D341Med (cell line): ENCODE data around the gene LAX1.
"Not testable (repeated sequence)": the region's sequence is repeated elsewhere in the genome, so short reads cannot be mapped to it uniquely, and the experiment has no call there.

Source experiments
- DNase-seq: peaks from one replicate; pipeline ENCODE4 v3.0.0; 2012; ENCODE audit warnings: low spot score

LAX1 gene

DNA sequence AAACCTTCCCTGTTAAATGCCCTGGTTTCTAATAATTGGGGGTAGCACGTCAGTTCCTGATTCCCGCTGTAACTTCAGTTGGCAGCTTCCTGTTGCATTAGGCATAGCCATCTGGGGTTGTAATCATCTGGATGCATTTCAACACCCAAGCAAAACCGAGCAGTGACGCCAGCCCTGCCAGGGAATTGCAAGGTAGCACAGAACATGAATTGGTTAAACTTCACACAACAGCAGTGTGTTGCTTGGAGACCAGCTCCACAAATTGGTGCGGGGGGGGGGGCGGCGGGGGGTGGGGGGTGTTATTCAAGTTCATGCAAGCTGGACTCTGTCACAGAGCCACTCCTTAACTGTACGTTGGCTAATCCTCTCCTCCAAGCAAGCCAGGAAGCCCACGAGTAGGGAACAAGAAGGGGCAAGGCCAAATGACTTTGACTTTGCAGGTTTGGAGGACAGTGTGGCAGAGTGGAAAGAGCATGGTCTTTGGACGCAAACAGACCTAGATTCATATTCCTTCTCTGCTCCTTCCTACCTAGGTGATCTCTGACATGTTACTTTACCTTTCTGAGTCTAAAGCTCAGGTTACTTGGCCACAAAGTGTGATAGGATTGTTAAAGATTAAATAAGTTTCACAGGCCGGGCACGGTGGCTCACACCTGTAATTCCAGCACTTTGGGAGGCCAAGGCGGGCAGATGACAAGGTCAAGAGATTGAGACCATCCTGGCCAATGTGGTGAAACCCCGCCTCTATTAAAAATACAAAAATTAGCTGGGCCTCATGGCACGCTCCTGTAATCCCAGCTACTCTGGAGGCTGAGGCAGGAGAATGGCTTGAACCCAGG lies 4.7 kb downstream of the LAX1 start:
- peak; percentile 48 for DNase-seq

DNA sequence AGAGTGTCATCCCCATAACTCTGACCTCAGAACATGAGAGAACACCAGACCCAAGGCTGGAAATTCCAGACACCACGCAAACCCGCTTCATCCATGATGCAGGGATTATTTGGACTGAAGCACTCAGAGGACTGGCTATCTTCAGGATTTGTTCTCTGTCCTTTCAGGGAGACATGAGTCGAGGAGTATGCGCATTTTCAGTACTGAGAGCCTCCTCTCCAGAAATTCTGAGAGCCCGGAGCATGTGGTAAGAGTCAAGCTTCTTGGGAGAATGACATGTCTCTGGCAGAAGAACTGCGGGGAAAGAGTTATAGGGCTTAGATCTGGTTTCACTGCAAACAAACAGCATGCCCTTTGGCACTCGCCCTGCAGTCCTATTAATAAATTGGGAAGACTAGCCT lies 6.9 kb downstream of the LAX1 start:
- no peak for DNase-seq

DNA sequence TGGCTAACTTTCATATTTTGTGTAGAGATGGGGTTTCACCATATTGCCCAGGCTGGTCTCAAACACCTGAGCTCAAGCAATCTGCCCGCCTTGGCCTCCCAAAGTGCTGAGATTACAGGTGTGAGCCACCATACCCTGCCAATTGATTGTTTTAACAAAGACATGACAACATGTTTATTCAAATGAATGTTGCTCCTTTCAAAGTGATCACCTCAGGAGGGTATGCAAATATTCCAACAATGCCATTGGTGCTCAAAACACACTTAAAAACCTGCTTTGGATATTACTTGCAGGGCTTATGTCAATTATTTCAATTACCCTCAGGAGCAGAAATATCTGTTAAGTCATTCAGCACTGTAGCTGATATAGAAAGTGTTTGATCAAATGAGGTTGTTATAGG lies 7.9 kb downstream of the LAX1 start:
- DNase-seq, result no peak

DNA sequence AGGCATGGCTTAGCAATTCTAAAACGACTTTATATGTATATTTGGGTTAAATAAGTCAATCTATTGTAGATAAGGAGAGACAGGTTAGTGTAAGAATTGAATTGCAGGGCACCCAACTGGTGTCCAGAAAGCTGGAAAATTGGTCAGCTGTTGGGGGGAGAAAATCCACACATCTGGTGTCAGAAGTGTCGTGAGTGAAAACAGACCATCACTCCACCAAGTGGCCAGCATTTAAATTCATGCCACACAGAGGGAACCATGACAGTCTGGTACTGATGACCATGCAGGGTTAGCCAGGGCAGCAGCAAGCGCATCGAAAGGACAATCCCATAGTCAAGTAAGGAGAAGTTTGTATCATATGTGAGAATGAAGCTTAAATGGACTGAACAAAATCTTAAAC lies 11.7 kb downstream of the LAX1 start:
- DNase-seq, result no peak

DNA sequence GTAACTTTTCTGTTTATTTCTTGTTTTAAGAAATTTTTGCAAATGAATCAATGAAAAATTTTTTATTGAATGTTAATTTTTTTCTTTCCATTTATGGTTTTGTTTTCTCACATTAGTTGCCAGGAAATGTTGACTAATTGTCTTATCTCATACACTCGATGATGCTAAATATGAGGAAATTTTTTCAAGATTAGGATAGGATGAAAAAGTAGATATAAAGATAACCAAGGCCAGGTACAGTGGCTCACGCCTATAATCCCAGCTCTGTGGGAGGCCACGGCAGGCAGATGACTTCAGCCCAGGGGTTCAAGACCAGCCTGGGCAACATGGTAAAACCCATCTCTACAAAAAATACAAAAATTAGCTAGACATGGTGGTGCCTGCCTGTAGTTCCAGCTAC lies 12.6 kb downstream of the LAX1 start:
- no peak for DNase-seq

DNA sequence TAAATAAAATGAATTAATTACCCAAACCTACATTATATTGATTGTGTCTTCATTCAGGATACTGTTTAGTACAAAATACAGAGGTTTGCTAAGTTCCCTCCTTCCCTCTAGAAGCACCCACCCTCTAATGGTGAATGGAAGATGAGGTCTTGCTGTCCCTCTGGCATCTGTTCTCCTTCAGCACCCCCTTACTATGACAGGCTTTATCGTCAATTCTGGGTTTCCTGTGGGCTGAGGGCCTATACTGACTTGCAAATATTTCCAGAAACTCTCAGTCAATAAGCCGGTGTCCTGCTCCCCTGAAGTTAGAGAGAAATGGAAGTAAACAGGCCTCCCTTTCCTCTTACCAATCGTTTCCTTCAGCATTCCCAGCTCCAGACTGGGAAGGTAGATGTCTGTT lies 13.2 kb downstream of the LAX1 start:
- no peak for DNase-seq

DNA sequence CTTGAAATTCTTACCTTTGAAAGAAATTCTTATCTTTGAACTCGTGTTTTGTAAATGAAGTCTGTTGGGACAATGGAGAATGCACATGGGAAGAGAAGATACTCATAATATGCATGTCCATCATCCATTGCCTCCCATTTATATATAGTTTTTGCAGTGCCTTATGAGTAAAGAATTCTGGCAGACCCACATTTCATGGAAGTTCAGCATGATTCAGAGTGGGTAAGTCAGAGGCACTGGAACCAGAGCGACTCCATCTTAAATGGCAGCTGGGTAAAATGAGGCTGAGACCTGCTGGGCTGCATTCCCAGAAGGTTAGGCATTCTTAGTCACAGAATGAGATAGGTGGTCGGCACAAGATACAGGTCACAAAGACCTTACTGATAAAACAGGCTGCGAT lies 13.8 kb downstream of the LAX1 start:
- no peak for DNase-seq

DNA sequence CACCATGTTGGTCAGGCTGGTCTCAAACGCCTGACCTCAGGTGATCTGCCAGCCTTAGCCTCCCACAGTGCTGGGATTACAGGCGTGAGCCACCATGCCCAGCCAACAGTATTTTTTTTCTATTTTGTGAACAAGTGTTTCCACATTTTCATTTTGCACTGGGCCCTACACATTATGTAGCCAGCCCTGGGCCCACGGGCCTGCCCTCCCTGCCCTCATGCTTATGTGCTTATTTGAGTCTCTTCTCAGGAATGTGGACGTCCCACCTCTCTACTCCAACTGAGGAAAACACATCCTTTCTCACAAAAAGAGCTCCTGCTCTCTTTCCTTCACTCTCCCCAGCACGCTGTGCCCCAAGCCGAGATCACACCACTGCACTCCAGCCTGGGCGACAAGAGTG lies 17.0 kb downstream of the LAX1 start:
- no peak for DNase-seq

DNA sequence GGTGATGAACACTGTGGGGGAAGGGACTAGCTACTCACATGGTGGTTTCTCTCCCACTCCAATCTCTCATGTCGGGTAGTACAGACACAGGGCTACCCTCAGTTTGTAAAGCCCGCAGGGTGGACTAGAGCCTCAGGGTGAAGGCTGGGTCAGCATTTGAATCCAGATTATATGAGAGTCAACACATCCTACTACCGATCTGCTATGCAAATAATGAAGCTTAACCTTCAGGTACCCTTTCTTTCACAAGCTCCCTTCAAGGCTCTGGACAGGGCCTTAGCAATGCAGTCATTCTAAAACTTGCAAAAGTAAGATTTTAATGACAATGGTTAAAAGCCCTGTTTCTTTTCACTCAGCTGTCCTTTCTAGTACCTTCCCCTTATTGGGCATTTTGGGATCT lies 25.0 kb downstream of the LAX1 start:
- no peak for DNase-seq

DNA sequence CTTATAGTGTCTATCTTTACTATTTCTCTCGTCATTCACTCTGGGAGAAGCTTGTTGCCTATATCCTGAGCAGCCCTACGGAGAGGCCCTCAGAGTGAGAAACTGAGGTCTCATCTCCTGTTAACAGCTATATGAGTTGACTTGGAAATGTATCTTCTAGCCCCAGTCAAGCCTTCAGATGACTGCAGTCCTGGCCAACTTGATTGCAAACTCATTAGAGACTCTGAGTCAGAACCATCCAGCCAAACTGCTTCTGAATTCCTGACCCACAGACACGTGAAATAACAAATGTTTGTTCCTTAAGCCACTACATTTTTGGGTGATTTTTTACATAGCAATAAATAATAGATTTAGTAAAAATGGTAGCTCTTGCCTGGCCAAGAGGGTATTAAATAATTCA lies 26.5 kb downstream of the LAX1 start:
- DNase-seq, result no peak

DNA sequence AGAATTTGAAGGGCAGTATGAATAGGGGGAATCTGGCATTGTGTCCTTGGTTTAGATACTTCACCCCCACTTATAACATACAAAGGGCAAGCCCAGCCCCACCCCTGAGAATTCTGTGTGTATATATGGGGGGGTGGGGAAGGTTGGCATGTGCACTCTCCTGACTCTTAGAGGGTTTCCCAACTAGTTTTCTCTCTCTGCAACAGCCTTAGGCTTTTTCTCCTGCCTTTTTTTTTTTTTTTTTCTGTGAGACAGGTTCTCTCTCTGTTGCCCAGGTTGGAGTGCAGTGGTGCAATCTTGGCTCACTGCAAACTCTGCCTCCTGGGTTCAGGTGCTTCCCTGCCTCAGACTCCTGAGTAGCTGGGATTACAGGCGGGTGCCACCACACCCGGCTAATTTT lies 27.5 kb downstream of the LAX1 start:
- no peak for DNase-seq

DNA sequence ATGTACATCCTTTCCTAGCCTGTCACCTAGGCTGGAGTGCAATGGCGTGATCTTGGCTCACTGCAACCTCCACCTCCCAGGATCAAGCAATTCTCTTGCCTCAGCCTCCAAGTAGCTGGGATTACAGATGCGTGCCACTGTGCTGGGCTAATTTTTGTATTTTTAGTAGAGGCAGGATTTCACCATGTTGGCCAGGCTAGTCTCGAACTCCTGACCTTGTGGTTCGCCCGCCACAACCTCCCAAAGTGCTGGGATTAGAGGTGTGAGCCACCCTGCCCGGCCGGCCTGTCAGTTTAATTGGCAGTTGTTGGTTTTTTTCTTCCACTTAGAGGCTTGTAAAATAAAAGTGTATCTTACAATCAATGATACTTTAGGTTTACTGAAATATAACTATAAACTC lies 28.6 kb downstream of the LAX1 start:
- not testable (repeated sequence) for DNase-seq

DNA sequence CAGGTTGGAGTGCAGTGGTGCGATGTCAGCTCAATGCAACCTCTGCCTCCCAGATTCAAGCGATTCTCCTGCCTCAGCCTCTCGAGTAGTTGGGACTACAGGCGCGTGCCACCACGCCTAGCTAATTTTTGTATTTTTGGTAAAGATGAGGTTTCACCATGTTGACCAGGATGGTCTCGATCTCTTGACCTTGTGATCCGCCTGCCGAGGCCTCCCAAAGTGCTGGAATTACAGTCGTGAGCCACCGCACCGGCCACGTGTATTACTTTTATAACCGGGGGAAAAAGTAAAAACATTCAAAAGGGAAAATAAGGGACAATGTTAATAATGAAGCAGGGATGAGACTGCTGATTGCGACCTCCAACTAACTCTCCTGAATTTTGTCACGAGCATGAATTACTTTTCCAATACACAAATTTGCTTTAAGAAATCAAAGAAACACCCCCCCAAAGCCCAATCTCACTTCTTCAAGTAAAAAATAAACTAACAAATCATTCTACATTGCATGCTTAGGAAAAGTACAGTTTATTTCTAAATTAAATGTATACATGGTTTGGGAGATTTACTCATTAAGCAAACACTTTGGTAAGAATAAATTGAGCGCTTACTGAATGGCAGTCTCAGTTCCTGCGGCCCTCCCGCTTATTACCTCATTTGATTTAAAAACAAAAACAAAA lies 29.9 kb downstream of the LAX1 start:
- no peak for DNase-seq

DNA sequence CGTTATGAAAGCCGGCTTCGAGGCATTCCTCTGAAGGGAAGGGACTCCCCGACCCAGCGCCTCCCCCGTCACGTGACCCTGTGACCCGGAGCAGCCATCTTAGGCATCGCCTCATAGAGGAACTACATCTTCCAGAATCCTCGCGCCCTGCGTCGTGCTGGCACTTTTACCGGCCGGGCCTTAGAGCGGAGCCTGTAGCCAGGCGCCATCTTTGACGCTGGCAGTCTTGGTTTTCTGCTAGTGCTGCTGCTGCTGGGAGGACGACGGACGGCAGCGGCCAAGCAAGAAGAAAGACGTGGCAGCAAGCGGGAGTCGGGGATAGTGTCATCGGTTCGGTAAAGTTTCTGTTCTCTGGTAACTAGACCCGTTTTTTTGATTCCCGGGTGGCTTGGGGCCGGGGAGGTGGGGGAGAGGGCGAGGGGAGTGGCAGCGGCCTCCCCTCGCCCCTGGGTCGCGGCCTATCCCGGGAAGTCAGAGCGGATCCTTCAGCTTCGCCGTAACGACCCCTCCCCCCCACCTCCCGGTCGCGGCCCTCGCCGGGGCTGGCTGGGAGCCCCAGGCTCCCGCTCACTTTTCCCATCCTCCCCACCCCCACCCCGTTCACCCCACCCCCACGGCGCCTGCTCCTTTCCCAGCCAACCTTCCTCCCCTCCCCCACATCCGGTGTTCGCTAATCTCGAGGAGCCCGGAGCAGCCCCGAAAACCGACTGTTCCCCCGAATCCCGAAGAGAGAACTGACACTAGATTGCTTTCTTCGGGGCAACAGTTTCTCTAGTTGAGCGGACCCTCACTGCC lies 30.7 kb downstream of the LAX1 start, which contains the start of the genes ZBED6 and ZC3H11A:
Gene ZBED6 (plus strand): TSS at position 183 of the 795 bp plus-strand sequence. CDS start 1,900 bp downstream, outside the sequence.
Gene ZC3H11A (plus strand): TSS at position 183 of the 795 bp plus-strand sequence. CDS start 21,448 bp downstream, outside the sequence.
- DNase-seq, result peak; percentile 96

DNA sequence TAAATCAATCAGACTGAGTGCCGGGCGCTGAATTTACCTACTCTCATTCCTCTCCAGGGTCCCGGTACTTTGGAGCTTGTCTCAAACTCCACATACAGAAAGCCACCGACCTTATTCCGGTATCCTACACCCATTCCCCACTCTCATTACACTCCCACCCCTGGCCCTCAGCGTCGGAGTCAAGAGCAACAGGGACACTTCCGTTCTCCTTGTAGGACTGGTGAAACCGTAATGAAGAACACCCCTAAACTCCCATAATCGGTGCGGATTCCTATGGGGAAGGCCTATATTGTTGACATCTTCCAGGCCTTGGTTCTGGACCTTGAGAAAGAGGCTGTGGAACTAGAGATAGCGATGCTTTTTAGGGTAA lies 31.2 kb downstream of the LAX1 start:
- DNase-seq, result peak; percentile 31

DNA sequence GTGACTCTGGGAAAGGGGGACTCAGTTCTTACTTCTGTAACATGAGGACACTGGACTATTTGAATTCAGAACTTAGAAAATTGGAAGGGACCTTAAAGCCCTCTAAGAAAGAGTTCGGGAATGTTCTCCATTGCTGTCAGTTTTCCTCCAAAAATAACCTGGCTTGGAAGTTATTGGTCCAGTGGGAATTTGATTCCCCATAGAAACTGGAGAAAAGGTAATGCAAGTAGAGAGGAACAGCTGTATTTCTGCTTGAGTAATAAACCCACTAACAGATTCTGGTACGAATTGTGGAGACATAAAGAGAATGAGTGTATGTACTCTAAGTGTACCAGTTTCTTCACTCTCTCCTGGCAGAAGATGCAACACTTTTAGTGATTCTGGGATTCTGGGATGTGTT lies 32.2 kb downstream of the LAX1 start:
- no peak for DNase-seq

DNA sequence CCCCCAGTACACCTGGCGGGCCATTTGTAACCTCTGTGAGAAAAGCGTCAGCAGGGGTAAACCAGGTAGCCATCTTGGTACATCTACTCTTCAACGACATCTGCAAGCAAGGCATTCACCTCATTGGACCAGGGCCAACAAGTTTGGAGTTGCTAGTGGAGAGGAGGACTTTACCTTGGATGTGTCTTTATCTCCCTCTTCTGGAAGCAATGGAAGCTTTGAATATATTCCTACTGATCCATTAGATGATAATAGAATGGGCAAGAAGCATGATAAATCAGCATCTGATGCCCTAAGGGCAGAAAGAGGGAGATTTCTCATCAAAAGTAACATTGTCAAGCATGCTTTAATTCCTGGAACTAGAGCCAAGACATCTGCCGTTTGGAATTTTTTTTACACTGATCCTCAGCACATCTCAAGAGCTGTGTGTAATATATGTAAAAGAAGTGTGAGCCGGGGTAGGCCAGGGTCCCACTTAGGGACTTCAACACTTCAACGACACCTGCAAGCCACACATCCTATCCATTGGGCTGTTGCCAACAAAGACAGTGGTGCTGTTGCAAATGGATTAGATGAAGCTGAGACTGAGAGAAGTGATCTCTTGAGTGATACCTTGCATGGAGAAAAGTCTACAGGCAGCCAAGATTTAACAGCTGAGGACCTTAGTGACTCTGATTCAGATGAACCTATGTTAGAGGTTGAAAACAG lies 33.1 kb downstream of the LAX1 start:
- no peak for DNase-seq

DNA sequence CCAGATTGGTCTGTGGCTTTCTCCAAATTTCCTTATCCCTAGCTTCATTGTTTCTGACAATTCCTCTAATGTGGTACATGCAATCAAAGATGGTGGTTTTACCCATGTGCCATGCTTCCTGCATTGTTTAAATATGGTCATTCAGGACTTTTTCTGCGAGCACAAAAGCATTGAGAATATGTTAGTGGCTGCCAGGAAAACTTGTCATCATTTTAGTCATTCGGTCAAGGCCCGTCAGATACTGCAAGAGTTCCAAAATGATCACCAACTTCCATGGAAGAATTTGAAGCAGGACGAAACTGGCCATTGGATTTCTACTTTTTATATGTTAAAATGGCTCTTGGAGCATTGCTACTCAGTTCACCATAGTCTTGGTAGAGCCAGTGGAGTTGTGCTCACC lies 34.2 kb downstream of the LAX1 start:
- DNase-seq, result no peak

DNA sequence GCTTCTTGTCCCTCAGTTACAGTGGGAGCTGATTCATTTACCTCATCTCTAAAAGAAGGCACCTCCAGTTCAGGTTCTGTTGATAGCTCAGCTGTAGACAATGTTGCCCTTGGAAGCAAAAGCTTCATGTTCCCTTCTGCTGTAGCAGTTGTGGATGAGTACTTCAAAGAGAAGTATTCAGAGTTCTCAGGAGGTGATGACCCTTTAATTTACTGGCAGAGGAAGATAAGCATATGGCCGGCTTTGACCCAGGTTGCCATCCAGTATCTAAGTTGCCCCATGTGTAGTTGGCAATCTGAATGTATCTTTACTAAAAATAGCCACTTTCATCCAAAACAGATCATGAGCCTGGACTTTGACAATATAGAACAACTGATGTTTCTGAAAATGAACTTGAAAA lies 35.0 kb downstream of the LAX1 start:
- DNase-seq, result no peak

DNA sequence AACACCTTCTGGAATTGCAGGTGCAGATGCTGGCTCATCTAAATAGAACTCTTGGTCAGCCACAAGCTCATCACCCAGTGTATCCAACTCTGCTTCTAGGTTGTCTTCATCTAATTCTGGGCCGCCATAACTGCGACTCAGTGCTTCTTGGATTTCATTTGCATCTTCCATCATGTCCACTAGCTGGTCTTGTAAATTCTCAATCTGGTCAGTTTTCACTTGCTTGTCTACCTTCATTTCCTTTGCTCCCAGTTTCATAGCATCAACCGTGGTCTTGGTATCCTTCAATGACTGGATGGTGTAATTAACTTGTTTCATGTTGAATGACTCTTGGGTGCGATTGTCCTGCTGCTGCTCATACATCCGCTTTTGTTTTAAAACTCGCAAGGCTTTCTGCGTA lies 40.7 kb downstream of the LAX1 start:
- DNase-seq, result no peak

DNA sequence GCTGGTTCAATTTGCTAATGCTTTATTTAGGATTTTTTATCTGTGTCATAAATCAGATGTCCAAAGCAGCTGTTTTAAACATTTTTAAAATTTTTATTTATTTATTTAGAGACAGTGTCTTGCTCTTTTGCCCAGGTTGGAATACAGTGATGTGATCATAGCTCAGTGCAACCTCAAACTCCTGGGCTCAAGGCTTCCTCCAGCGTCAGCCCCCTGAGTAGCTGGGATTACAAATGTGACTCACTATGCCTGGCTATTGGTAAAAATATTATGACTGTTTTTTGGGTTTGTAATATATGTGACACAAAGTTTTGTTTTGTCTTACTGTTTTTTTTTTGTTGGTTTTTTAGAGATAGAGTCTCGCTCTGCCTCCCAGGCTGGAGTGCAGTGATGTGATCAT lies 42.2 kb downstream of the LAX1 start:
- DNase-seq, result no peak
